GM21825 (cell line): ENCODE measurements around the gene SLAMF8.

Source experiments
- ATAC-seq: cut with Tn5 transposase; IDR thresholded peaks from one replicate; pipeline ENCODE4 v1.9.1; 2021; ENCODE audit warnings: mild to moderate bottlenecking, moderate library complexity; ENCODE audit not compliant: unreplicated experiment

The SLAMF8 gene

GRCh38 chr1:159868766-159869165 lies 42.1 kb downstream of the SLAMF8 start:
- ATAC-seq: no peak

DNA sequence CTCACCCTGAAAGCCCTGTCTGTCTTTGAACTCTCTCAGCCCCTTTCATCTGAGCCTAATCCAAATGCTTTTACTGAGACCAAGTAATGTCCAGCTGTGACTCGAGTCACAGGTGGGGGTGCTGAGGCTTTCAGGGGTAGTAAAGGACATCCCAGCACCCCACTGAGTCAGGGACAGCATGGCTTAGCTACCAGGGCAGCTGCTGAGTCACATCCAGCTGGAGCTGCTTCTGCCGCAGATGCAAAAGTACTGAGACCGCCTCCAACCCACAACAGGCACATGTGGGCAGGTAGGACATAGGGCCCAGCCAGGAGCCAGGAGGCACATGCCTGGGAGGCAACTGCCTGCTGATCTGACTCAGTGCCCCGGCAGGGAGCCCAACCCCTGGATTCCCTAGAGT lies 42.5 kb downstream of the SLAMF8 start:
- no peak for ATAC-seq

- ATAC-seq: no peak
Measured at GRCh38 chr1:159869607-159870006, 42.9 kb downstream of the SLAMF8 start.

DNA sequence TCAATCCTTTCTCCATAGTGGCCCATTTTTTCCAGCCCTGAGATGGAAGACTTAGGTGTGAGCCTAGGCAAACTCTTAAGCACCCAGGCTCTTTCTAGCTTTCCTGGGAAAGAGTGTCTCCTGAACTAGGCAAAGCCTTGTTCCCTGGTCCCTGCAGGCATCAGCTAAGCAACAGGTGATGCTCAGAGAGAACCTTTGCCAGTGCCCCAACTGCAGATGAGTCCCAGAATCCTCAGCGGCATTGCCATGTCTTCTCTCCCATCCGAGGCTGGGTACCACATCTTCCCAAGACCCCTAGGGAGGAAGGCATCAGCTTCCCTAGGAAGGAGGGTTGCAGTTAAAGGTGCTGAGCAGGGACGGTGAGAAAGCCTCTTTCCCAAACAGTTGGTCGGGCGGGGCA lies 44.0 kb downstream of the SLAMF8 start:
- no peak for ATAC-seq

GRCh38 chr1:159872891-159873290 lies 46.2 kb downstream of the SLAMF8 start:
- no peak for ATAC-seq

DNA sequence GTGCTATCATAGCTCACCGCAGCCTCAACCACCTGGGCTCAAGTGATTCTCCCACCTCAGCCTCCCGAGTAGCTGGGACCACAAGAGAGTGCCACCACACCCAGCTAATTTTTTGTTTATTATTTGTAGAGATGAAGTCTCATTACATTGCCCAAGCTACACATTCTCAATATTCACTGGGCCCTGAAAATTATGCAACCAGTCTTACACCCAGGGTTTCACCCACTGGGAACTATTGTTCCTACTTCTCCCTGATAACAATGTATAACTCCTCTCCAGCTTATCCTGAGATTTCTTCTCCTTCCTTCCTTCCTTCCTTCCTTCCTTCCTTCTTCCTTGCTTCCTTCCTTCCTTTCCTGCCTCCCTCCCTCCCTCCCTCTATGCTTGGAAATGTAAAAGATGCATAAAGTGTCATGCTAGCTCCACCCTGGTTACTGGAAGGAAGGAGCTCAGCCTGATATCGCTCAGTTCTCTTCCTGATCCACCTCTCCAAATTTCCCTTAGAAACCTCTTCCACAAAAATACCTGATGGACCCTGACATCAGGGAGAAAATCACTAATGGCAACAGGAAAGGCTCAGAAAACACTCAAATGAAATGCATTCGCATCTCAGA lies 47.0 kb downstream of the SLAMF8 start:
- no peak for ATAC-seq

DNA sequence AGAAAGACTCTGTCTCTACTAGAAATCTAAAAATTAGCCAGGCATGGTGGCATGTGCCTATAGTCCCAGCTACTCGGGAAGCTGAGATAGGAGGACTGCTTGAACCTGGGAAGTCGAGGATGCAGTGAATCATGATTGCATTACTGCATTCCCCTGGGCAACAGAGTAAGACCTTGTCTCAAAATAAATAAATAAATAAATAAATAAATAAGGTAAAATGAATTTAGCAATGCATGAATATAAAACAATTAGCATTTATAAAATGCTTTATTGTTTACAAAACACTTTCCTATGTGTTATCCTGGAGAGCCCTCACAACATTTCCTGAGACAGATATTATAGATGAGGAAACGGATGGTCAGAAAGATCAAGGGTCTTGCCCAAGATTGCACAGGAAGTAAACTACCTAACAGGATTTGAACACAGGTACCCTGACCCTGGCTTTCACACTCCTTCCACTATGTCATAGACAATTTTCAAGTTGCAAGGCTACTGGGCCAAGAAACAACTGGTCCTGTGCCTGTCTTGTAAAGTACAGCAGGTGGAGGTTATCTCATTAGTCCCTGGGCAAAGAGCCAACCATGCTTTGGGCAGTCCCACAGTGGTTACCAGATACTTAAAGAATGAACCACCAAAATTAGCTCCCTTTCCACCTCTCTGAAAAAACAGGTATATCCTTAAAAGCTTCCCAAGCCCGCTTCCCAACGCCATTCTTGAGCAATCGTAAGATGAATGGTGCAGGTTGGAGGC lies 51.2 kb downstream of the SLAMF8 start:
- no peak for ATAC-seq

DNA sequence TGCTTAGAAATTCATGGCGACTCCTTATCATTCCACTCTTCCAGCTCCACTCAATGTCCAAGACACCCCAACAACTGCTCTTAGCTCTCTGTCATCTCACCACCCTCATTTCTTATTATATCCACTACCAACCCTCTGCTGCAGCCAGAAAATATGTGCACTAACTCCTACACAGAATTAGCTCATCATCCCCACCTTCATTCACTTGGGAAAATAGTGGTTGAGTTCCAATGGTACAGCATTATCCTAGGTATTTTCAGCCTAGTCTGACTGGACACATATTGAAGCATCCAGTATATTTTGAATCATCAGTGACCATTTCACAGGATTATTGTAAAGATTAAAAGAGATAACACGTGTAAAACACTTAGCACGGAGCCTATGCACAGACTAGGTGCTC lies 52.5 kb downstream of the SLAMF8 start:
- no peak for ATAC-seq

GRCh38 chr1:159879977-159880376 lies 53.3 kb downstream of the SLAMF8 start:
- ATAC-seq: no peak

DNA sequence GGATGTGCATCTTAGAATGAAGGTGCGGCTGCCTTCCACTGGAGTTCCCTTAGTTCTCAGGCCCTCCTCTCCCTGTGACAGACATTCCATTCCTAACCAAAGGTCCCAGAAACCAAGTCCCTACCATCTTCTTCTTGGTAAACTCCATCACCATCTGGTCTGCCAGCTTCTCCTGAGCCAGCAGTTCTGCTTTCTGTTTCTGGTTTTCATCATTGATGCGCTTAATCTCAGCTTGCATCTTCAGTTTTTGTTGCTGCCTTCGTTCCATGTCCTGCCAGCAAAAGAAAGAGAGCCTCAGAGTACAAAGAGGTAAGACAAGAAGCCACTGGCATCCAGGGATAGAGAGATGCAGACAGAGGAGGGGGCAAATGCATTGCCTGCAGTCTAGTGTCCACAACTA lies 53.8 kb downstream of the SLAMF8 start:
- no peak for ATAC-seq

- no peak for ATAC-seq
Measured at GRCh38 chr1:159881622-159882526, 55.2 kb downstream of the SLAMF8 start.

- ATAC-seq: no peak
Measured at GRCh38 chr1:159882527-159882862, 55.8 kb downstream of the SLAMF8 start.

- ATAC-seq: no peak
Measured at GRCh38 chr1:159883134-159883533, 56.5 kb downstream of the SLAMF8 start.

DNA sequence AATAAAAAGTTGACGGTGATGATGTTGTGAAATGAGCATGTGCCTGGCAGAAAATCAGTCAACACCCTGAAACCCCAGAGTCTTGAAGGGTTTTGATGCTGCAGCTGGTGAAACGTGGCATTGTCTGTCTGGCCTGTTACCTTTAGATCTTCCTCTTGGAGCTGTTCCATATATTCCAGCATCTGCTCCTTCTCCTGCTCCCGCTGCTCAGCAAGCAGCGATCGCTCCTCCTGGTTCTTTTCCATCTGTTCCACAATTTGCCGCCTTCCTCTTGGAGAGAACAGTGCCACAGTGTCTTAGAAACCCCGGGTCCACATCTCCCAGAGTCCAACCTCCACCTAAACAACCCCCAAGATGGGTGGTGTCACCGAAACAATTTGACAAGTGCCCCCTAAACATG lies 57.6 kb downstream of the SLAMF8 start:
- no peak for ATAC-seq
